CD1c-positive myeloid dendritic cell (primary cell): Measurements from ENCODE around the gene ALOX12.

Source experiments
- DNase-seq: peaks from one replicate; pipeline ENCODE4 v3.0.0-alpha.2; 2016; ENCODE audit errors: extremely low spot score

Gene ALOX12

GRCh38 chr17:7001318-7001961 lies 5.6 kb downstream of the ALOX12 start:
- peak; percentile 24 for DNase-seq

DNA sequence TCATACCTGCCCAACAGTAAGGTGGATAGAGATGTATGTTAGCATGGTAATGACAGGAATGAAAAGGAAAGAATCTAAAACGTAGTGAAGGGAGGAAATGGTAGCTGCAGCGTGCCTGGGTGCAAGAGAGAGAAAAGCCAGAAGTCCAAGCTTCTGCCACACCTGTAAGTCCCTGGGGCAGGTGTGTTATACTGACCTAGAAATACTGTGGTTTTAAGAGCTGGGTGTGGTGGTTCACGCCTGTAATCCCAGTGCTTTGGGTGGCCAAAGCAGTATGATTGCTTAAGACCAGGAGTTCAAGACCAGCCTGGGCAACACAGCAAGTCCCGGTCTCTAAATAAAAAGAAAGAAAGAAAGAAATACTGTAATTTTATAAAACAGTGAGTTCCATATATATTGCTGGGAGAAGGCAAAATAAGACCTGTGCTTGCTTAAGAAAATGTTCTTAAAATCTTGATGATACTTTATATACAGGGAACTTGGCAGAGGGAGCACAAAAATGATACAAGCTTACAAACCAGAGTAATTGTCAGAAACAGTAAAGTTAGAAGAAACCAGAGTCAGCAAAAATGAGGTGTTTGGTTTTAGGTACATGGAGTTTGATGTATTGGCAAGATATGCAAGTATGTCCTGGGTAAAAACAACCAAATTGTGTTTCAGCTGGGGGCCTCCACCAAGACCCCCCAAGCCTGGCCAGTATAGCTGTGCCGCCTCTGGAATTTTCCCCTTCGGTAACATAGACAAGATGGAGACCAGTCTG lies 6.6 kb downstream of the ALOX12 start:
- no peak for DNase-seq

DNA sequence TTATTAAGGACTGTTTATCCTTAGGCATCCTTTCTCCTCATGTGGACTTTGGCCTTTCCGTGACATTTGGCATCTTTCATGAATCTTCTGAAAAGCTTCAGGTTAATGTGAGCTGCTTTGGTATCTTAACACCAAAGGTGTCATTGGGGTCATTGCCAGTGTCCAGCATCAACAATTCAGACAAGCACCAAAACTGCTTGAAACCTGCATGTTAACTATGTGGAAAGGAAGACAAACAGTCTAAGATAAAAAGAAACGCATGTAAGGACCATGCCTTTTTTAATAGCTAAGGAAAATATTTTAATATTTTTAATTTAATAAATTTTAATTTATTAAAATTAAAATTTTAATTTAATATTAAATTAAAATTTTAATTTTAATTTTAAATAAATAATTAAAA lies 7.9 kb downstream of the ALOX12 start:
- no peak for DNase-seq

GRCh38 chr17:7004398-7005253 lies 8.8 kb downstream of the ALOX12 start:
- peak; percentile 82 for DNase-seq

DNA sequence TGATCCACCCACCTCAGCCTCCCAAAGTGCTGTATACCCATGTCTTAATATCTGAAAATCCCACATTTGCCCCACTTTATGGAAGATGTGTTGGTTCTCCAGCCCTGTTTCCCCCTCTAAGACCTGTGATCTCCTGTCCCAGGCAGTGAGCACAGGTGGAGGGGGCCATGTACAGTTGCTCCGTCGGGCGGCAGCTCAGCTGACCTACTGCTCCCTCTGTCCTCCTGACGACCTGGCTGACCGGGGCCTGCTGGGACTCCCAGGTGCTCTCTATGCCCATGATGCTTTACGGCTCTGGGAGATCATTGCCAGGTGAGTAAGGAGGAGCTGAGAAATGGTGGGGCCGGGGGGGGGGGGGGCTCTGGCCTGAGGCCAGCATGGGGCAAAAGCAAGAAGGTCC lies 9.9 kb downstream of the ALOX12 start:
- no peak for DNase-seq

DNA sequence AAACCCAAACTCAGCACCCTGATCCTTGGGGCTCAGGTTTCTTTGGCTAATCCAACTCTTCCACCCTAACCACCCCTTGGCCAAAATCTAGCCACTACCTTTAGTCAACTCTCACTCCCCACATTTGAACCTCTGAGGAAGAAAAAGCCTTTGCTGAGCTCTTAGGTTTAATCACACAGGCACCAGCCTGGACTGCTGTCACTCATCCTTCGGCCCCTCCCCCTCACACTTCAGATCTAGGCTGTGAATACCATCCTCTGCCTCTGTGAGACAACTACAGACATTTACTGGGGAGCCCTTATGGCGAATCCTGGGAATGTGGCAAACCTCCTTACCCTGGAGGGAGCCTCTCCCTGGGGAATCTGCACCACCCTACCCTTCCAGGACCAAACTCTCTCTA lies 11.3 kb downstream of the ALOX12 start:
- no peak for DNase-seq

GRCh38 chr17:7010523-7010922 lies 14.7 kb downstream of the ALOX12 start:
- DNase-seq: no peak

GRCh38 chr17:7011415-7011814 lies 15.6 kb downstream of the ALOX12 start:
- no peak for DNase-seq

DNA sequence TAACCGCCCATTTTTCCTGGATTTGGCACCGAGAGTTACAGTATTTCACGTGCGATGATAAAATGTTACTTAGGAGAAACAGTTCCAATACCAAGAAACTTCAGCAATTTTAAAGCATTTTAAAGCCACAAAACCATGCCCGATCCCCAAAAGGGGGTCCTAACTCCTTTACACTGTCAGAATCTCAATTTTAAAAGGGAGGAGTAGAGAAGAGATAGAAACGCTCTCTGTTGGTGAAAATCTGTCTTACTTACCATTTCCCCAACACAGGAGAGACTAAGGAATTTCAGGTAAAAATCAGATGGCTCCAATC lies 16.0 kb downstream of the ALOX12 start:
- no peak for DNase-seq

GRCh38 chr17:7014261-7014994 lies 18.6 kb downstream of the ALOX12 start:
- DNase-seq: peak; percentile 99

DNA sequence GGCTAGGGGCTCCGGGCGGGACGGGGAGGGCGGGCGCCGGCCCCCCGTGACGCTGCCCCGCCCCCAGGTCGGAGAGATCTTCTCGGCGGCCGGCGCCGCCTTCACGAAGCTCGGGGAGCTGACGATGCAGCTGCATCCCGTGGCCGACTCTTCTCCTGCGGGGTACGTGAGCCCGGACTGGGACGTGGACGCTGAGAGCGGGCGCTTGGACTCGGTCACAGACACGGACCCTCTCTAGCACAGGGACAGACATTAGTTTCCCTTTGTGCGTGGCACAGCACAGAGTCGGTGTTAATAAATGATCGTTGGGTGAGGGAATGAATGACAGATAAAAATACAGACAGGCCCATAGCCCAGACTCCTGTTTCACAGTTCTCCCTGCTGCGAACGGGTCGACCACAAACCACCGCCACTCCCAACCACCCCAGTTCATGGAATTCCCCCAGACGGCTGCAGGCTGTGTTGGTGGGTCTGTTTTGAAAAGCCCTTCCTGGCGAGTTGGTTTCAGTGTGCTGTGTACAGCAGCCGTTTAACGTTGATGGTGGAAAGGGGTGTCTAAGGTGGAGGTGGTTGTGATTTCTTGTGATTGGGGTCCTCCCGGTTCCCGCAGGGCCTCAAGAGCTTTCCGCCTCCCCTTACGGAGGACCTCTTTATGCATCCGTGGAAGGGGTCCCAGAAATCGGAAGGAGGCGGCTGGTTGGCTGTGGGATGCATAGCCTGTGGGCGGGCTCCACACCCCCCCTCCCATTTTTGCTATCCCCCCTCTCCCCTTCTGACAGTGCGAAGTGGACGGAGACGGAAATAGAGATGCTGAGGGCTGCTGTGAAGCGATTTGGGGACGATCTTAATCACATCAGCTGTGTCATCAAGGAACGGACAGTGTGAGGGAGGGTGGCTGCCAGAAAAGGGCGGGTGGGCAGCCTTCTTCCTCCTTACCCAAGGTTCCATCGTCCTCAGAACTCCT lies 19.4 kb downstream of the ALOX12 start:
- peak; percentile 72 for DNase-seq

DNA sequence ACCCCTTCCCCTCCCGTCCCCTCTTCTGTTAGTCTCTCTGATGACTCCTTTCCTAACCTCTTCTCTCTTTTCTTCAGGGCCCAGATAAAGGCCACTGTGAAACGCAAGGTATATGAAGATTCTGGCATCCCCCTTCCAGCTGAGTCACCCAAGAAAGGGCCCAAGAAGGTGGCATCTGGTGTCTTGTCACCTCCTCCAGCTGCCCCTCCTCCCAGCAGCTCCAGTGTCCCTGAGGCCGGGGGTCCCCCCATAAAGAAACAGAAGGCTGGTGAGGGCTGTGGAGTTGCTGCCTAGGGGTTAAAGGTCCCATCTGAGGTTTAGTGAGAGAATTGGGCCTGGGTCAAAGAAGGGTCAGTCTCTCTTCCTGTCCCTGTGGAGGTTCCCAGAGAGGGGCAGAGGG lies 20.6 kb downstream of the ALOX12 start:
- DNase-seq: no peak

DNA sequence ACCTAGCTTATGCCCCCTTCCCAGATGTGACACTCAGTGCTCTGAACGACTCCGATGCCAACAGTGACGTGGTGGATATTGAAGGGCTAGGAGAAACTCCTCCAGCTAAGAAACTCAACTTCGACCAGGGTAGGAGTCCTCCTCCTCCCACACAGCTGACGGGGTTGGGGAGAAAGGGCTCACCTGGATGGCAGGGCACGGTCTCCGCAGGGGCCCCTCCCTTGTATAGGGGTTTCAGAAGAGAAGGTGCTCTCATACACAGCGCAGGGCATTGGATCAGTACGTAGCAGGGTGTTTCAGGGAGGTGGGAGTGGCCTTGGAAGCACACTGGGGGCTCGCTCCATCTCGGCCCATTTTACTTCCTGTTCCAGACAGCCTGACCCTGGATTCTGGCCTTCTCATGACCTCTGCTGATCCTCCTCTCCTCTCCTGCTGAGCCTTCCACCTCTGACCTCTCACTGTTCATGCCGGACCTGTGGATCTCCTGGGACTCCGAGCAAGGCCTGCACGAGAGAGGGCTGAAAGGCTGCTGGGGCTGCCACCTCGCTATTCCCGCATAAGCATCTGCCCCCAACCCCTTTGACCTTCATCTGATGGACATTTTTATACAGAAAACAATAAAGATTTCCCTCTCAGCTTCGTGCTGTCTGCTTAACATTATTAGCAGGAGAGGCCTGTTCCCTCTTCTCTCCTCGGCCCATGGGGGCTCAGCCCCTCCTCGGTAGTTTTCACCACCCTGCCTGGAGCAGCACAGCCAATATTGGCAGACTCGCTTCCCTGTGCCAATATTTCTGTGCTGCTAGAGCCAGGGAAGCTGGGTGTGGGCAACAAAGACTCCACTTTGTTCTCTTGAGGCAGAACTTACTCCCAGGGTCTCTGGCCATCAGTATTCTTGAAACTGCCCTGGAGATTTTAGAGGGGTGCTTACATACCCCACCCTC lies 21.3 kb downstream of the ALOX12 start:
- DNase-seq: no peak

DNA sequence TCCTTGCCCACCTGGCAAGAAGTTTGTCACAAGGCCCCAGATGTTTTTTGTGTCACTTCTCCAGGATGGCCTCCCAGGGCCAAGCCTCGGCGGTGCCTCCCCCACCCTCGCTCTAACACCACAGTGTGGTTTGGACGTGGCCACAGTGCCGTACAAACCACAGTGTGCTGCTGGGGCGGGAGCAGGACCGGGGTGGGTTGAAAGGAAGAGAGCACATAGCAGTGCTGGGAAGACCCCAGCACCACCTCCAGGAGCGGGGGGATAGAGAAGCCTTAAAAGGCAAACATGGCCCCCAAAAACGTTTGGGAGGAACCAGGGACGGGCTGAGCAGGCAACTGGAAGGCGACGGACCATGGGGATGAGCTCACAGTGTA lies 22.0 kb downstream of the ALOX12 start:
- no peak for DNase-seq

GRCh38 chr17:7018331-7018964 lies 22.6 kb downstream of the ALOX12 start:
- no peak for DNase-seq

DNA sequence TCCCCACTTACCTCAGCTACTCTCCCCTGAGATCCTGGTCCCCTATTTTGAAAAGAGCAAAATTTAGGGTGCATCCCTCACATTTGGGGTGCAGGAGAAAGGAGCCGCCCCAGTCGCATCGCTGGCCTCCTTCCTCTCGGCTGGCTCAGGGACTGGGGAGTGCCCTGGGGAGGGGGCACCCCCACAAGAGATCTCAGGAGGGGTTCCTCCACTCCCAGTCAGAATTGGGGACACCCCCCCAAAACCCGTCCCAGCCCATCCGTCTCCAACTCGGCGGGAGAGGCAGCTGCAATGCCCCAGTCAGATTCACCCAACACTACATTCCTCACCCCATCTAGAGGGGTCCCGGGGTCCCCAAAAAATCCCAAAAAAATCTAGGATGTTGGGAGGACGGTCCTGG lies 23.5 kb downstream of the ALOX12 start:
- DNase-seq: no peak

DNA sequence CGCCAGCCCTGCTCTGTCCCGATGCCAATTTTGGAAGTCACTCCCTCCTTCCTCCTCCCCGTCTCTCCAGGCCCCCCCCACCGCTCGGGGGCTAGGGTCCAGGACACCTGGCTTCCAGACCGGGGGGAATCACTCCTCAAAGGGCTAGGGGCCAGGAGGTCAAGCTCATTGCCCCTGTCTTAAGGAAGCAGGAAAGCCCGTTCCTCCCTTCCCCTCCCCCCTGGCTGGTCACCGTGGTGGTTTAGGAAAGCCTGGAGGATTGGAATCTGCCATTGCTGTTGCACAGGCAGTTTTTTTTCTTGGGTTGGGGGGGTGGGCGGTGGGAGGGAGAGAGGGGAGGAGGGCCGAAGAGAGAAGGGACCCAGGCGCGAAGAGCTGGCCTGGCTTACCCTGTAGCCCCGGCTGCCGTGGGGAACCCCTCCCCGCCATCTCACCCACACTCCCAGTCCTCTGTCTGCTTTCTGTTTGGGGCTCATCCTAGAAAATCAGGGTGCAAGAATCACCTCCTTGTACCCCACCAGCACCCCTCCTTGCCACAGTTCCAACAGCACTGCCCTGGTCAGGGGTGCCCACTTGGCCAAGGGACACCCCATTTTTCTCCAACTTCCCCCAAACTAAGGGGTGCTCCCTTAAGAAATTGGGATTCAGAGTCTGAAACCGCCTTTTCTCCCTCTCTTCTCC lies 24.1 kb downstream of the ALOX12 start:
- DNase-seq: no peak

DNA sequence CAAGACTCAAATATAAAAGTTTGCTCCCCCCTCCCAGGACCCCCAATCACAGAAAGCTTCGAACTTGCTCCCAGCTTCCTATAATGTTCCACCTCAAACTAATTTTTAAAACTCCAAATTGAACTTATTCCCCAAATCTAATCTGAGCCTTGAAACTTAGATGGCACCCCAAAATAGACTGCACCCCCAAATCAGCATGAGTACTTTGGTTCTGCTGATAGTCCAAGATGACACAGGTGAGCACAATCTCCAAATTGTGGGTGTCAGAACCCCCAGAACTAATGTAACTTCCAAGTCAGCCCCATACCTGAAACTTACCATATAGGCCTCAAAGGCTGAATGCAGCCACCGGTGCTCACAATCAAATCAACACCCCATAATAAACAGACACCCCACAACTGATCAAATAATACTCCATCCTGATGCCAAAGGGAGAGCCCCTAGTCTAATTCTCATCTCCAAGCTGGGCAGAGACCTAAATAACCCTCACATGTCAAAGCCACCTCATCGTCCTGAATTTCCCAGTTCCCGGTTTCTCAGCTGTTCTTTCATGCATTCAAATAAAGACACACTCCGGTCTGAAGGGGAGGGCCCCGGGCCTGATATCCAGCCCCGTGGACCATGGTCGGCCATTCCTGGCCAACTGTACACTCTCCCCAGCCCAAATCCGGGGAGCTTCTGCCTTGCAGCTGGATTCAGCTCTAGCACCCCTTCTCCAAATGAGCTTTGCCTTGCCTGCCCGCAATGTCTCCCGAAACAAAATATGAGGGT lies 25.2 kb downstream of the ALOX12 start:
- DNase-seq: no peak
